NCI-H2227 treated with DMSO at 0.1 percent for 48 hours (cell line): ENCODE data around the gene CDH4.

Source experiments
- DNase-seq: peaks from one replicate; lab custom pipeline; 2025; lab: John Stamatoyannopoulos, UW

Gene CDH4

GRCh38 chr20:61655591-61655990 lies 403.5 kb downstream of the CDH4 start:
- no peak for DNase-seq

- no peak for DNase-seq
Observed at GRCh38 chr20:61656198-61656597, 404.1 kb downstream of the CDH4 start.

- DNase-seq, result no peak
Observed at GRCh38 chr20:61657721-61658377, 405.8 kb downstream of the CDH4 start.

- no peak for DNase-seq
Observed at GRCh38 chr20:61658563-61658962, 406.5 kb downstream of the CDH4 start.

- peak; percentile 75 for DNase-seq
Observed at GRCh38 chr20:61659246-61659993, 407.4 kb downstream of the CDH4 start.

- DNase-seq, result peak; percentile 90
Observed at GRCh38 chr20:61659994-61660346, 407.9 kb downstream of the CDH4 start.

GRCh38 chr20:61660559-61660958 lies 408.5 kb downstream of the CDH4 start:
- DNase-seq, result no peak

GRCh38 chr20:61661025-61661424 lies 409.0 kb downstream of the CDH4 start:
- DNase-seq, result no peak

- DNase-seq, result no peak
Observed at GRCh38 chr20:61661583-61661982, 409.5 kb downstream of the CDH4 start.

GRCh38 chr20:61662226-61662967 lies 410.3 kb downstream of the CDH4 start:
- no peak for DNase-seq

- DNase-seq, result no peak
Observed at GRCh38 chr20:61662968-61663331, 410.9 kb downstream of the CDH4 start.

GRCh38 chr20:61663521-61664425 lies 411.7 kb downstream of the CDH4 start:
- DNase-seq, result no peak

GRCh38 chr20:61664556-61665320 lies 412.7 kb downstream of the CDH4 start:
- no peak for DNase-seq

GRCh38 chr20:61665528-61666470 lies 413.7 kb downstream of the CDH4 start:
- DNase-seq, result no peak

- no peak for DNase-seq
Observed at GRCh38 chr20:61666471-61666832, 414.4 kb downstream of the CDH4 start.

- no peak for DNase-seq
Observed at GRCh38 chr20:61667056-61667792, 415.2 kb downstream of the CDH4 start.

GRCh38 chr20:61668065-61668650 lies 416.1 kb downstream of the CDH4 start:
- DNase-seq, result no peak

GRCh38 chr20:61668771-61669503 lies 416.9 kb downstream of the CDH4 start:
- no peak for DNase-seq
